NCI-H2029 treated with DMSO at 0.1 percent for 48 hours (cell line): Measurements from ENCODE around the gene GSK3A.

Source experiments
- DNase-seq: peaks from one replicate; lab custom pipeline; 2025; lab: John Stamatoyannopoulos, UW

The GSK3A gene

GRCh38 chr19:42225718-42226292 lies 16.6 kb downstream of the GSK3A start:
- DNase-seq = no peak

GRCh38 chr19:42224940-42225717 lies 17.3 kb downstream of the GSK3A start:
- DNase-seq = no peak

- no peak for DNase-seq
Observed at GRCh38 chr19:42220751-42221097, 21.7 kb downstream of the GSK3A start.

- DNase-seq = peak; percentile 71
Observed at GRCh38 chr19:42219812-42220750, 22.3 kb downstream of the GSK3A start, which contains the start of gene ZNF526. ZNF526 (plus strand) TSS chr19:42220312; CDS start chr19:42224404, 4,092 bp downstream.

- peak; percentile 79 for DNase-seq
Observed at GRCh38 chr19:42217520-42218437, 24.6 kb downstream of the GSK3A start, which contains the start of gene DEDD2. DEDD2 (minus strand) TSS chr19:42217677; CDS start chr19:42217007, 670 bp downstream.

- DNase-seq = no peak
Observed at GRCh38 chr19:42216653-42217519, 25.5 kb downstream of the GSK3A start.

- no peak for DNase-seq
Observed at GRCh38 chr19:42214810-42215485, 27.5 kb downstream of the GSK3A start.

- DNase-seq = no peak
Observed at GRCh38 chr19:42212886-42213285, 29.5 kb downstream of the GSK3A start.

- peak; percentile 41 for DNase-seq
Observed at GRCh38 chr19:42208612-42209011, 33.8 kb downstream of the GSK3A start.

GRCh38 chr19:42207767-42208271 lies 34.6 kb downstream of the GSK3A start:
- no peak for DNase-seq

- DNase-seq = no peak
Observed at GRCh38 chr19:42206871-42207755, 35.3 kb downstream of the GSK3A start.

- no peak for DNase-seq
Observed at GRCh38 chr19:42204664-42205063, 37.7 kb downstream of the GSK3A start.

GRCh38 chr19:42203700-42204099 lies 38.7 kb downstream of the GSK3A start:
- DNase-seq = no peak

GRCh38 chr19:42202290-42202880 lies 40.0 kb downstream of the GSK3A start:
- no peak for DNase-seq

- no peak for DNase-seq
Observed at GRCh38 chr19:42201489-42202289, 40.7 kb downstream of the GSK3A start.

GRCh38 chr19:42200116-42200715 lies 42.2 kb downstream of the GSK3A start:
- no peak for DNase-seq
